PFSK-1 (cell line): Measurements from ENCODE around the gene FCF1.
A peak's percentile ranks its signal among the peaks of the same experiment; 100 is the strongest.

Experiments
- FOXP2 ChIP-seq: optimal IDR thresholded peaks from 2 replicates; pipeline ENCODE3; 2011; ENCODE audit warnings: borderline replicate concordance, control low read depth, inconsistent platforms; ENCODE audit not compliant: insufficient read depth; ENCODE audit errors: extremely low read length, extremely low read depth
- POLR2AphosphoS5 ChIP-seq: IDR thresholded peaks from 2 replicates; pipeline ENCODE4 v1.6.1; 2012; ENCODE audit warnings: low read depth, mild to moderate bottlenecking, control low read depth, low read length, moderate library complexity
- REST ChIP-seq, 2 experiments: IDR thresholded peaks; 2 replicates each; pipeline versions ENCODE4 v1.6.1 to v1.8.0; 2011 to 2012; ENCODE audit warnings: low read depth in 2 of 2, low read length in 2 of 2, control low read depth in 1 of 2, inconsistent platforms in 1 of 2, mild to moderate bottlenecking in 1 of 2, moderate library complexity in 1 of 2; ENCODE audit not compliant: insufficient read depth in 1 of 2
- SIN3A ChIP-seq: IDR thresholded peaks from 2 replicates; pipeline ENCODE4 v1.6.1; 2012; ENCODE audit warnings: mild to moderate bottlenecking, low read length, moderate library complexity, borderline replicate concordance; ENCODE audit not compliant: insufficient read depth
- TAF1 ChIP-seq: IDR thresholded peaks from 2 replicates; pipeline ENCODE4 v1.6.1; 2012; ENCODE audit warnings: low read length, control low read depth, borderline replicate concordance; ENCODE audit not compliant: insufficient read depth

FCF1 gene

DNA sequence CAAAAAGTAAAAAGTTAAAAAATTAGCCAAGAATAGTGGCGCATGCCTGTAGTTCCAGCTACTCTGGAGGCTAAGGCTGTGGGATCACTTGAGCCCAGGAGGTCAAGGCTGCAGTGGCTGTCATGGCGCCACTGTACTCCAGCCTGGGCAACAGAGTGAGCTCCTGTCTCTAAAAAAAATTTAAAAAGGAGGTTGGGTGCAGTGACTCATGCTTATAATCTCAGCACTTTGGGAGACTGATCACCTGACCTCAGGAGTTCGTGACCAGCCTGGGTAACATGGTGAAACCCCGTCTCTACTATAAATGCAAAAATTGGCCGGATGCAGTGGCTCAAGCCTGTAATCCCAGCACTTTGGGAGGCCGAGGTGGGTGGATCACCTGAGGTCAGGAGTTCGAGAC, 42.0 kb downstream of the FCF1 start:
- TF ChIP-seq FOXP2 (no peak), POLR2AphosphoS5 (no peak), SIN3A (no peak), REST (IDR thresholded peaks at IDR 0.05; ENCODE audit: insufficient read depth in 1 of 2, low read depth in 2 of 2, low read length in 2 of 2) (no peak), TAF1 (no peak)

DNA sequence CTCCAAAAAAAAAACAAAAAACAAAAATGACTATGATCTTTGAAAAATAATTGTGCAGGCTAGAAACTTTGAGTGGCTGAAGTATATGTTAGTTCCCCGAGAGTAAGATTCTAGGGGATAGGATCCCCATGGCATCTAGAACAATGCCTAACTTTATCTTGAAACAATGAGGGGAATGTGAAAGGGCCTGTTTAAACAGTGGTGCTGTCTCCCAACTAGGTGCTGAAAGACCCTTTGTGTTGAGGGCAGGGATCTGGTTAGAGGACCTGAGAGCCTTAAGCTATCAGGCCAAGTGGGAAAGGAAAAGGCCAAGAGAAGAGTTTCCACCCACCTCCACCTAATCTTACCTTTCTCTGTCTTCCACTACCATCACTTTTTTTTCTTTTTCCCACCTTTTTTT, 43.4 kb downstream of the FCF1 start:
- 0 out of 4 replicates have a peak, but pooled peaks of 1 of the 2 experiments have one; percentile 38 for TF ChIP-seq REST (IDR thresholded peaks at IDR 0.05; ENCODE audit: insufficient read depth in 1 of 2, low read depth in 2 of 2, low read length in 2 of 2)
- no peak for TF ChIP-seq FOXP2

DNA sequence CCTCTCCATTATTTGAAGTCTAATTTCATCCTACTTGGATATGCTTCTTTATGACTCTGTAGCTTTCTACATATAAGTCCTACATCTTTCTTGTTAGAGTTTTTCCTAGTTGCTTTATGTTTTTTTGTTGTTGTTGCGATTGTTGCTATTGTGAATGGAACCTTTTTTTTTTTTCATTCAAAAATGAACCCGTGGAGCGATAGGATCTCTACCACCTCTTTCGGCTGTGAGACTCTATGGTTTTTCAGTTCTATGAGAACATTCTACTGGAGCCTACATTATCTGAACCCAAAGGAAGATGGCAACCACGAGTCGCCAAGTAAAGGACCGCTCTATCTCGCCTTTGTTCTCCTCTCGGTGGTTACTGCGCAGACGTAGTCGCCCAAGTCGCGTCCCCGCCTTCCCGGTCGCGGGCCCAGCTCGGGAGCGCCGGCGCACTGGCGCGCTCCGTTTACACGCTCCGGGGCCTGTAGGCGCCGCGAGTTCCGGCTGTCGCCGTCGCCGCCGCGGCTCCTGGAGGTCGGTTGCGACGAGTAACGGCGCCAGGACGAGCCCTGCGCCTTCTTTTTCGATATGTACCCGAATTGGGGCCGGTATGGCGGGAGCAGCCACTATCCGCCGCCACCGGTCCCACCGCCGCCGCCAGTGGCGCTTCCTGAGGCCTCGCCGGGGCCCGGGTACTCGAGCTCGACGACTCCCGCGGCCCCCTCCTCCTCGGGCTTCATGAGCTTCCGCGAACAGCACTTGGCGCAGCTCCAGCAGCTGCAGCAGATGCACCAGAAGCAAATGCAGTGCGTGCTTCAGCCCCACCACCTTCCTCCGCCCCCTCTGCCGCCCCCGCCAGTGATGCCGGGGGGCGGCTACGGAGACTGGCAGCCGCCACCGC, 50.2 kb downstream of the FCF1 start, which contains the start of gene YLPM1:
YLPM1 (plus strand) TSS at position 400 of the 886 bp plus-strand sequence; CDS start at position 574, 174 bp downstream.
- 0 out of 2 replicates have a peak, but pooled peaks have one; percentile 68 for TF ChIP-seq TAF1
- TF ChIP-seq FOXP2 = peak; percentile 8
- TF ChIP-seq SIN3A = no peak
- no peak for TF ChIP-seq REST (IDR thresholded peaks at IDR 0.05; ENCODE audit: insufficient read depth in 1 of 2, low read depth in 2 of 2, low read length in 2 of 2)
- peak; percentile 71 for TF ChIP-seq POLR2AphosphoS5

DNA sequence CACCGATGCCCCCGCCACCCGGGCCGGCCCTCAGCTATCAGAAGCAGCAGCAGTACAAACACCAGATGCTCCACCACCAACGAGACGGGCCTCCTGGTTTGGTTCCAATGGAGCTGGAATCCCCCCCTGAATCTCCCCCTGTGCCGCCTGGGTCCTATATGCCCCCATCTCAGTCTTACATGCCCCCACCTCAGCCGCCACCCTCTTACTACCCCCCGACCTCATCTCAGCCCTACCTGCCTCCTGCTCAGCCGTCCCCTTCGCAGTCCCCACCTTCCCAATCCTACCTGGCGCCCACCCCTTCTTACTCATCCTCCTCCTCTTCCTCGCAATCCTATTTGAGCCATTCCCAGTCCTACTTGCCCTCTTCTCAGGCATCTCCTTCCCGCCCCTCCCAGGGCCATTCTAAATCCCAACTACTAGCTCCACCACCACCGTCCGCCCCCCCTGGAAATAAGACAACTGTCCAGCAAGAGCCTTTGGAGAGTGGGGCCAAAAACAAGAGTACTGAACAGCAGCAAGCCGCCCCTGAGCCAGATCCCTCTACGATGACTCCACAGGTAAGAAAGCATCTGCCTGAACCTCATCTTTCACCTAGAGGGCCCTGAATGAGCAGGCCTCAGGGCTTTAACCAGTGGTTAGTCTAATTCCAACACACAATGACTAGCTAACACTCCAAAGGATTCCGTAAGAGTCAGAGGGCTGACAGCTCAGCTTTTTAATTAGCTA, 51.0 kb downstream of the FCF1 start:
- no peak for TF ChIP-seq FOXP2
- no peak for TF ChIP-seq POLR2AphosphoS5
- no peak for TF ChIP-seq REST (IDR thresholded peaks at IDR 0.05; ENCODE audit: insufficient read depth in 1 of 2, low read depth in 2 of 2, low read length in 2 of 2)
- TF ChIP-seq TAF1 = no peak
- no peak for TF ChIP-seq SIN3A
